K562 (cell line): ENCODE data around the gene DHDDS. TPM values are rescaled to one million over a fixed set of nuclear protein-coding genes. Genes with fewer than 3 reads are reported as not detected.

Experiments used
- CBFA2T2 ChIP-seq: fragments of 450-650 bp; conservative IDR thresholded peaks from 2 replicates; pipeline ENCODE4 v1.6.1; 2017; ENCODE audit warnings: mild to moderate bottlenecking
- CC2D1A ChIP-seq: fragments of 450-650 bp; IDR thresholded peaks from 2 replicates; pipeline ENCODE4 v1.6.1; 2017; ENCODE audit warnings: mild to moderate bottlenecking
- ESRRA ChIP-seq: fragments of 450-650 bp; IDR thresholded peaks from 2 replicates; pipeline ENCODE4 v1.6.1; 2014; ENCODE audit warnings: low read depth, mild to moderate bottlenecking, moderate library complexity, borderline replicate concordance
- ETV5 ChIP-seq: sonication (generic); formaldehyde crosslinking; IDR thresholded peaks from 2 replicates; pipeline ENCODE4 v1.4.0; 2020; ENCODE audit warnings: low read depth, mild to moderate bottlenecking, missing genetic modification reagents
- ETV6 ChIP-seq, 3 experiments: fragments of 150-350 bp in 1 of 3; sonication (generic) in 1 of 3; formaldehyde crosslinking in 1 of 3; IDR thresholded peaks; 2 replicates each; pipeline versions ENCODE4 v1.6.1 to v1.8.0; 2014 to 2022; ENCODE audit warnings: borderline replicate concordance in 2 of 3, low read depth in 2 of 3, antibody characterized with exemption in 1 of 3, low read length in 1 of 3, mild to moderate bottlenecking in 1 of 3, missing genetic modification reagents in 1 of 3
- FUS ChIP-seq: fragments of 200-400 bp; formaldehyde crosslinking; optimal IDR thresholded peaks from 2 replicates; pipeline ENCODE3; 2017; ENCODE audit warnings: low read depth, low read length
- GABPA ChIP-seq: fragments of 200-800 bp; sonication (Bioruptor generic); conservative IDR thresholded peaks from 2 replicates; pipeline ENCODE4 v1.6.1; 2016; ENCODE audit warnings: low read depth, missing genetic modification characterization, missing compliant biosample characterization
- HIVEP1 ChIP-seq: fragments of 250-450 bp; sonication (Bioruptor Pico); IDR thresholded peaks from 2 replicates; pipeline ENCODE4 v1.4.0; 2020; ENCODE audit warnings: mild to moderate bottlenecking
- HMG20B ChIP-seq: fragments of 250-450 bp; sonication (Bioruptor Pico); IDR thresholded peaks from 2 replicates; pipeline ENCODE4 v1.5.0; 2021; ENCODE audit warnings: mild to moderate bottlenecking
- MAZ ChIP-seq, 2 experiments: fragments of 450-650 bp in 1 of 2; sonication (generic) in 1 of 2; formaldehyde crosslinking; IDR thresholded peaks in 1 of 2; conservative IDR thresholded peaks in 1 of 2; 2 replicates each; pipeline versions ENCODE4 v1.4.0 to v1.5.0; 2020; ENCODE audit warnings: mild to moderate bottlenecking in 1 of 2, missing genetic modification reagents in 1 of 2
- MXD1 ChIP-seq: fragments of 250-450 bp; sonication (Bioruptor Pico); IDR thresholded peaks from 2 replicates; pipeline ENCODE4 v1.8.0; 2021; ENCODE audit warnings: borderline replicate concordance, mild to moderate bottlenecking, moderate library complexity; ENCODE audit not compliant: poor library complexity, severe bottlenecking
- NUFIP1 ChIP-seq: fragments of 450-650 bp; IDR thresholded peaks from 2 replicates; pipeline ENCODE4 v1.6.1; 2018; ENCODE audit not compliant: partially characterized antibody
- PCBP2 ChIP-seq: fragments of 200-400 bp; formaldehyde crosslinking; IDR thresholded peaks from 2 replicates; pipeline ENCODE4 v1.6.1; 2018; ENCODE audit warnings: low read length, low read depth, mild to moderate bottlenecking, moderate library complexity; ENCODE audit not compliant: poor library complexity, severe bottlenecking
- PRMT5 ChIP-seq: sonication (generic); formaldehyde crosslinking; IDR thresholded peaks from 2 replicates; pipeline ENCODE4 v1.5.0; 2020; ENCODE audit warnings: missing genetic modification reagents
- PRPF4 ChIP-seq: fragments of 200-400 bp; formaldehyde crosslinking; IDR thresholded peaks from one replicate; pipeline ENCODE4 v1.6.1; 2017; ENCODE audit warnings: low read length, low read depth, mild to moderate bottlenecking; ENCODE audit not compliant: insufficient read depth, poor library complexity, severe bottlenecking
- SMARCA5 ChIP-seq: fragments of 450-650 bp; IDR thresholded peaks from 2 replicates; pipeline ENCODE4 v1.6.1; 2016
- TAF15 ChIP-seq: fragments of 200-400 bp; formaldehyde crosslinking; IDR thresholded peaks from 2 replicates; pipeline ENCODE4 v1.6.1; 2017; ENCODE audit warnings: mild to moderate bottlenecking, low read depth, low read length, moderate library complexity
- TCF7 ChIP-seq: sonication (generic); IDR thresholded peaks from 2 replicates; pipeline ENCODE4 v1.6.1; 2016; ENCODE audit warnings: antibody characterized with exemption, borderline replicate concordance
- ZBTB5 ChIP-seq: fragments of 450-650 bp; IDR thresholded peaks from 2 replicates; pipeline ENCODE4 v1.6.1; 2017; ENCODE audit warnings: antibody characterized with exemption
- ZNF217 ChIP-seq: sonication (generic); formaldehyde crosslinking; IDR thresholded peaks from 2 replicates; pipeline ENCODE4 v1.8.0; 2022; ENCODE audit warnings: mild to moderate bottlenecking, missing genetic modification reagents
- ZNF324 ChIP-seq: fragments of 250-450 bp; sonication (Bioruptor Pico); IDR thresholded peaks from 2 replicates; pipeline ENCODE4 v1.4.0; 2020; ENCODE audit warnings: mild to moderate bottlenecking
- ZNF780A ChIP-seq: fragments of 250-450 bp; sonication (Bioruptor Pico); IDR thresholded peaks from 2 replicates; pipeline ENCODE4 v1.5.0; 2021; ENCODE audit warnings: mild to moderate bottlenecking
- polyA plus RNA-seq, 8 experiments: library from polyadenylated mRNA; depleted of rRNA in 4 of 8; stranded (reverse) in 5 of 8; unstranded in 3 of 8; fragments of >200 nt; fragmentation: Nextera tagmentation in 2 of 8; fragmentation: Illumina TruSeq in 1 of 8; extraction: Ambion mirVana in 2 of 8; extraction: Trizol in 1 of 8; gene quantifications; 2 replicates each; pipeline versions ENCODE4 v1.2.1 to v1.2.3, GENCODE V29; 2011 to 2014; ENCODE audit warnings: inconsistent platforms in 1 of 8, missing spikeins in 1 of 8
- total RNA-seq, 7 experiments: library from RNA; depleted of rRNA in 6 of 7; stranded (reverse); fragments of >200 nt in 6 of 7; fragmentation: Illumina TruSeq in 2 of 7; extraction: Trizol in 2 of 7; gene quantifications; 2 replicates each; pipeline versions ENCODE4 v1.2.1 to v1.2.3, GENCODE V29; 2011 to 2021; ENCODE audit warnings: low replicate concordance in 1 of 7
- TF ChIP-seq, protein P1 (sequence below), 2 experiments: fragments of 450-650 bp; IDR thresholded peaks; 2 replicates each; pipeline ENCODE4 v1.6.1; 2018; ENCODE audit warnings: mild to moderate bottlenecking in 2 of 2, low read depth in 1 of 2; ENCODE audit not compliant: partially characterized antibody in 2 of 2

Gene DHDDS
- total and polyA plus RNA-seq, 9 of the 15 experiments (the other 6 are each of a cell fraction or from before 2014, with no cell fraction given), result 33.3 to 55.0 (median 44.3) TPM

DNA sequence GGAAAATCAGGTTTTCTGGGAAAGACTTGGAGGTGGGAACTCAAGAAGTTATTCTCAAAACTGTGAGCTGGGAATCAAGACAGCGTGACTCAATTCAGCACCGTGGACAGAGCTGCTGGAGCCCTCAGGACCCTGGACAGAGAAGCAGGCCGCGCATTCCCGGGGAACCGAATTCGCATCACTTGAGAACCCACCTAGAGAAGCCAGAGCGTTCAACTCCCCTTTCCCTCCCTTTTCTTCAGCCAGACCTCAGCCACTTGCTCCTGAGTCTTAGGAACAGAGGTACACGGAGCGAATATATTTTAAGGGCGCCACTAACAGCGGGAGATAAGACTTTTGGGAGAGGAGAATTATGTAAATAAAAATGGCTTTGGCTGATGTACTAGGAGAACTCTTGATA, 23.5 kb upstream of the DHDDS start (continued):
- TF ChIP-seq ZNF324 (CRISPR knock-in tag), result 0 out of 2 replicates have a peak, but pooled peaks have one; percentile 28
- TF ChIP-seq ZNF780A (CRISPR knock-in tag), result no peak
- peak; percentile 40; the same call in 1 of the 2 replicates for TF ChIP-seq GABPA
- TF ChIP-seq CBFA2T2, result no peak
- TF ChIP-seq ZNF217 (CRISPR knock-in tag), result peak; percentile 99
- TF ChIP-seq MAZ (CRISPR knock-in tag; conservative IDR thresholded peaks at IDR 0.05 in 1 of 2, IDR thresholded peaks at IDR 0.05 in 1 of 2), result peak; percentile 79 to 100
- TF ChIP-seq TCF7, result no peak; the same call in 1 of the 2 replicates
- peak; percentile 100 for TF ChIP-seq PRMT5 (CRISPR knock-in tag)
- TF ChIP-seq MXD1 (CRISPR knock-in tag), result peak; percentile 67
- TF ChIP-seq HMG20B (CRISPR knock-in tag), result no peak
- TF ChIP-seq NUFIP1, result no peak
- no peak for TF ChIP-seq ESRRA
- TF ChIP-seq PCBP2, result no peak
- TF ChIP-seq ETV6 (IDR thresholded peaks at IDR 0.05; ENCODE audit: borderline replicate concordance in 1 of 2, low read depth in 2 of 2, low read length in 1 of 2), result no peak
- peak; percentile 99 for TF ChIP-seq ETV6 (CRISPR knock-in tag; IDR thresholded peaks at IDR 0.05; ENCODE audit: borderline replicate concordance)
- no peak for TF ChIP-seq FUS
- peak; percentile 39; the same call in 1 of the 2 replicates for TF ChIP-seq CC2D1A
- TF ChIP-seq TAF15, result no peak
- TF ChIP-seq SMARCA5, result no peak
- peak; percentile 99 for TF ChIP-seq ETV5 (CRISPR knock-in tag)
- TF ChIP-seq, protein P1, sequence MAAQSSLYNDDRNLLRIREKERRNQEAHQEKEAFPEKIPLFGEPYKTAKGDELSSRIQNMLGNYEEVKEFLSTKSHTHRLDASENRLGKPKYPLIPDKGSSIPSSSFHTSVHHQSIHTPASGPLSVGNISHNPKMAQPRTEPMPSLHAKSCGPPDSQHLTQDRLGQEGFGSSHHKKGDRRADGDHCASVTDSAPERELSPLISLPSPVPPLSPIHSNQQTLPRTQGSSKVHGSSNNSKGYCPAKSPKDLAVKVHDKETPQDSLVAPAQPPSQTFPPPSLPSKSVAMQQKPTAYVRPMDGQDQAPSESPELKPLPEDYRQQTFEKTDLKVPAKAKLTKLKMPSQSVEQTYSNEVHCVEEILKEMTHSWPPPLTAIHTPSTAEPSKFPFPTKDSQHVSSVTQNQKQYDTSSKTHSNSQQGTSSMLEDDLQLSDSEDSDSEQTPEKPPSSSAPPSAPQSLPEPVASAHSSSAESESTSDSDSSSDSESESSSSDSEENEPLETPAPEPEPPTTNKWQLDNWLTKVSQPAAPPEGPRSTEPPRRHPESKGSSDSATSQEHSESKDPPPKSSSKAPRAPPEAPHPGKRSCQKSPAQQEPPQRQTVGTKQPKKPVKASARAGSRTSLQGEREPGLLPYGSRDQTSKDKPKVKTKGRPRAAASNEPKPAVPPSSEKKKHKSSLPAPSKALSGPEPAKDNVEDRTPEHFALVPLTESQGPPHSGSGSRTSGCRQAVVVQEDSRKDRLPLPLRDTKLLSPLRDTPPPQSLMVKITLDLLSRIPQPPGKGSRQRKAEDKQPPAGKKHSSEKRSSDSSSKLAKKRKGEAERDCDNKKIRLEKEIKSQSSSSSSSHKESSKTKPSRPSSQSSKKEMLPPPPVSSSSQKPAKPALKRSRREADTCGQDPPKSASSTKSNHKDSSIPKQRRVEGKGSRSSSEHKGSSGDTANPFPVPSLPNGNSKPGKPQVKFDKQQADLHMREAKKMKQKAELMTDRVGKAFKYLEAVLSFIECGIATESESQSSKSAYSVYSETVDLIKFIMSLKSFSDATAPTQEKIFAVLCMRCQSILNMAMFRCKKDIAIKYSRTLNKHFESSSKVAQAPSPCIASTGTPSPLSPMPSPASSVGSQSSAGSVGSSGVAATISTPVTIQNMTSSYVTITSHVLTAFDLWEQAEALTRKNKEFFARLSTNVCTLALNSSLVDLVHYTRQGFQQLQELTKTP (IDR thresholded peaks at IDR 0.05; ENCODE audit: low read depth in 1 of 2, partially characterized antibody in 2 of 2), result peak in 1 of 2 experiments; percentile 100
- no peak for TF ChIP-seq PRPF4
- TF ChIP-seq HIVEP1 (CRISPR knock-in tag), result peak; percentile 53; the same call in 1 of the 2 replicates
- no peak for TF ChIP-seq ZBTB5
